Stimulated activated CD4-positive, alpha-beta T cell treated with anti-CD3 and anti-CD28 coated beads, Interleukin-4, amount 100 ng/mL, for 1 hour (primary cell): Measurements from ENCODE around the gene STPG4.
"Not testable (repeated sequence)": the region's sequence is repeated elsewhere in the genome, so short reads cannot be mapped to it uniquely, and the experiment has no call there.

Experiments
- DNase-seq: peaks from one replicate; pipeline ENCODE4 v3.0.0-alpha.2; 2020

The STPG4 gene, protein sequence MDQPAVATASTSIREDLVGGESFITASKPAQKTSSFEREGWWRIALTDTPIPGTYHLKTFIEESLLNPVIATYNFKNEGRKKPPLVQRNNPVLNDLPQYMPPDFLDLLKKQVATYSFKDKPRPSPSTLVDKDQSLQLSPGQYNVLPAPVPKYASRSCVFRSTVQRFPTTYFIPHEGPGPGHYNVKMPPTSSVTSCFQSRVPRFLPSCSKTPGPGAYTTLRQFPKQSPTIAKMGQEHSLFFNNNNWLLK

DNA sequence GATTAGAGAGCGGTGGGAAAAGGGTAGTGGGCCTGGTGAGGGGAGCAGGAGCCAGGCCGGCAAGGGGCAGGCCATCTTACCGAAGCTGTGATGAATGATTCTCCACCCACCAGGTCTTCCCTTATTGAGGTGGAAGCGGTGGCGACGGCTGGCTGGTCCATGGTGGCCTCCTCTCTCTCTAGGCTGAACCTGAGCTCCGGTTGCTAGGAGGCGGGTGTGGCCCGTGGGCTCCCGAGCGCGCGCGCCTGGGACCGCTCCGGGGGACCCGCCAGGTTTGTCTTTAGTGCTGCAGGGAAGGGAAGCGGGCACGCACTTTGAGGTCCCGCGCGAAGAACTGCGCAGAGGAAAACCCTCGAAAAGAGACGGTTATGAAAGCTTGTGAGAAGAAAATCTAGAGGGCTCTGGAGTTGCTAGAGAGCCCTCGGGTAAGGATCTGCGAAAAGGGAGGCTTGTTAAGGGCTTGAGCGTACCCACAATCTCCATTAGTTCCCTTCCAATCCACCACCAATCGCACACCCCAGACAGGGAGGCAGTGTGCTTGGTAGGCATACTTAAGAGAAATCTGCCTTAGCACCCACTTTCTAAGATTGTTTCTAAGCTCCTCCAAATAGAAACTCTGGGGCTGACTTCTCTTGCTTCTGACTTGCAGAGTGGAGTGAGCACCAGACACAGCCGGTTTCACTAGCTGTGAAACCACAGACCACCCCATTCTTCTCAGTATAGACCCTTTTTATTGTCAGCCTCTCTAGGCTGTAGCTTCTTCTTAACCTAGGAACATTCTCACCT, at the start of gene STPG4:
STPG4 (minus strand) TSS at position 218 of the 786 bp plus-strand sequence; CDS start at position 161, 57 bp downstream.
- no peak for DNase-seq

DNA sequence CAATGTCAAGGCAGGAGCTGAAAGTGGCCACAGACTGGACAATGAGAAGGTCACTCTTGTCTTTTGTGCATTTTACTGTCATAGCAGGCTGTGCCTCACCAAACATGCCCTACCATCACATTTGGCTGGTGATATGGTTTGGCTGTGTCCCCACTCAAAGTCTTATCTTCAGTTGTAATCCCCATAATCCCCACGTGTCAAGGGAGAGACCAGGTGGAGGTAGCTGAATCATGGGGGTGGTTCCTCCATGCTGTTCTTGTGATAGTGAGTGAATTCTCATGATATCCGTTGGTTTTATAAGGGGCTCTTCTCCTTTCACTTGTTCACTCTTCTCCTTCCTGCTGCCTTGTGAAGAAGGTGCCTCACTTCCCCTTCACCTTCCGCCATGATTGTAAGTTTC, 49.6 kb upstream of the STPG4 start:
- no peak for DNase-seq

DNA sequence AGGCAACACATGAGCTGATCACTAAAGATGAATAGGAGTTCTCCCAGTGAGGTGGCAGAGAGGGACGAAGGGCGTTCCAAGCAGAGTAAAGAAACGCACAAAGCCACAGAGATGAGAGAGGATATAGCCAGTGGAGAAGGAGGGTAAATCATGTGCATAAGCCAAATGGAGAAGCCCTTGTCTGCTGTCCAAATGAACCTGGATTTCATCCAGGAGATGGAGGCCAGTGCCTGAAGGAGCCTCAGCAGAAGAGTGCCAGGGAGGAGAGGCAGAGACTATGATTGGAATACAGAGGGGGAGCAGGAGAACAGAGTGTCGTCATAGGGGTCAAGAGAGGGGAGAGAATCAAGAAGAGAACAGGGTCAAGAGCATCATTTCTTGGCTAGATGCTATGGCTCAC, 48.9 kb upstream of the STPG4 start:
- no peak for DNase-seq

DNA sequence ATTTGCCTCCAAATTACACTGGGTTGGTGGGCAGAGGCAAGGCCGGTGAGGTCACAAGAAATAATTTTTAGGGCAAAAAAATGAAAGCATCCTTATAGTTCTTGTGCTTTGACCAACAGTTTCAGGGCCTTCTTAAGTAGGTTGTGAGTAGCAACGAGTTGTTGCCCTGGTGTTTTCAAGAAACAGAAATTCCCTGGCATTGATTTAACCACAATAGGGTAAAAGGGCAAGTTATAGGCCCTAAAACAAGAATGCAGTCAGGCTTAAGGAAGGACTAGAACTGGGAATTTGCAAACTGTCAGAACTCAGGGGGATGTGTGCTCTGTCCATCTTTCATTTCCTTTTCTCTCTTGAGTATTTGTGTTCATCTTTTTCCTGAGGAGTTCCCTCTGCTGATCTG, 46.1 kb upstream of the STPG4 start:
- DNase-seq, result no peak

DNA sequence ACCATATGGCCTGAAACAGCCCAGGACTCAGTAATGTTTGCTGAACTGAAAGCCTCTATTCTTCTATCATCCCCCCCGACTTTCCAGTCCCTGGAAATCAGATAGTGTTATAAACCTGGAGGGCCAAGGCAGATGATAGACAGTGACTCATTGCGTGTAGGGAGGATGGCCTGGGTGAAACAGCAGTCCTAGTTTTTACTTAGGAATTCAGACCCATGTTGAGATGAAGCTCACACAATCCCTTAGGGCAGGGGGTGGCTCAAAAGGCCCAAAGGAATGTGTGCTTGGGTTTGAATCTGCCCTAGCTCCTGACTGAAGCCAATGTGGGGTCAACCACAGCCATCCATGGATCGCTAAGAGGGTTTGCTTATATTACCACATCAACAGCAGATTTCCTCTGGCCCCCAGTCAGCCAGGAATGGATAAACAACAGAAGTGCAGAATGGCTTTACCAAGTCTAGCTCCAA, 43.9 kb upstream of the STPG4 start:
- DNase-seq, result no peak

DNA sequence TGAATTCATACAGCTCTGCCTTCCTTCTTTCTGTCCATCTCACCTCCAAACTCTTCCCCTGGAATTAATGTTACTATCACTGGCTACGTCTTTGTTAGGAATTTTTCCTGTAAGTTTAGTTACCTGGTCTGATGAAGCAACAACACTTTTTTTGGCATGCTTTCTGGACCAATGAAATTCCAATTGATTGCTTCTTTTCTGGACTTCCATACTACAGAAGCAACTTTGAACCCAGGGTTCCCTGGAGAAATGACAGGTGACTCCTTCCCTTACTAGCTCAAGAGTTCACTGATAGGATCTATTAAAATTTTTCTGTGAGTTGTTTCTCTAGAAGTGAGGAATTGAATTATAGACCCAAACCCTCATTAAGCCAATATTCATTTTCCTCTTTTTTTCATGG, 41.4 kb upstream of the STPG4 start:
- no peak for DNase-seq

DNA sequence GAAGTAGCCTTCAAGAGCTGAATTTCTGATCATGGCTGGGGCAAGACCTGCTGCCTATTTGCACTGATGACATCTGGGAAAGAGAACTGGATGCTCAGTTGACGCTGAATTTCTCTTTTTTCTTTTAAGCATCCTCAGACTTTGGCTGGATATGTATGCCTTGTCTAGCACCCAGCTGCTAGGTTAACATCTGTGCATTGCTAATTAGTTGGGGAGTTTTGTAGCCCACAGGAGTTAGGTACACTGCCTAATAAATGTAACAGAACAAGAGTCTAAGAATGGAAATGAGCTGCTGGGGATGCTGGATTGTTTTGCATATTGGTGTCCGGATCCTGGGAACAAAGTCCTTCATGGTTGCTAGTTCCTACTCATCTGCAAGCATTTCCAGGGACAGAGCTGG, 40.9 kb upstream of the STPG4 start:
- no peak for DNase-seq

DNA sequence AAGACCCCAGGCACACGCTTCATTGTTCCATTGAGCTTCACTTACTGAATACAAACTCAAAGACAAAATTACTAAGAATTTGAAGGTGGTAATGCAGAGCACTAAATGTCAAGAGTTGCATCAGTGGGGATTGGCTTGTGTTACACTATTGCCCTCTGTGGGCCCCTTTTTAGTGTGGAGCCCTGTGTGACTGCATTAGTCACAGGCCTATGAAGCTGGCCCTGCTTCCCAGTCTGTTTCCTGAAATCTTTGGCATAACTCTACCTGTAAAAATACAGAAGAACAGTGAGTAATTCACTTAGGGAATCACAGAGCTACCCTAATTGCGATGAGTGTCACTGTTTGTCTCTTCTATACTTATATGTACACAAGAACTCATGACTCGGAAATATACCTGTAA, 40.0 kb upstream of the STPG4 start:
- no peak for DNase-seq

DNA sequence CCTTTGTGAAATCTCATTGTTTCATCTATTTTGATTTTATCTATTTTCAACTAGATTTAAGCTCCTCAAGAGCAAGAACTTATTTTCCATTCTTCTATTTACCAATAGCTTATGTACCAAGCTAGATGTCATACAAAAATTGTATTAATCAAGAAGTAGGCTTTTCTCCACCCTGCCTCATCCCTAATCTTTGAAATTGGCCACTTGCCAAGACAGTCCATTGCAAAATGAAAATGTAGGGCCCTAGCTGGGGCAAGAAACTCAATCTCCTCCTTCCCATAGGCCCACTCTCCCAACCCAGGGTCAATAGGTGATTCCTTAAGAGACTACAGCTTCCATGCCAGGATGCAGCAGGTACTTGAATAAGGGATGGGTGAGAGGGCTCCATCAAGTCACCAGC, 39.3 kb upstream of the STPG4 start:
- DNase-seq, result no peak

DNA sequence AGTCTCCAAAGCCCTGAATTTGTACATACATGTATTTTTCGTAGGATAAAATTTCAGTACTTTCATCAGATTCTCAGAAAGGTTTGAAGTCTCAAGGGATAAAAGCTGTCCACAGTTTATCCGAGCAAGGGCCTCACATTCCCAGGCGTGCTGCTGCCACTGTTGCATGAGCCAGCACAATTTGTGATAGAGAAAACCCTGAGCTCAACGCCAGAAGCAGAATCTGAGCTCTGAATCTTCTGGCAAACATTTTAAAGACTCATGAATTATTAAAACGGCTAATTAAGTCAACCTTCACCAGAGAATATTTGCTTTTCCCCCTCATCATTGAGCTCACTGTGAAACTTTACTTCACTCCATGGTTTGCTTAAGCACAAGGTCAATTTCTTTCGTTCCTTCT, 38.5 kb upstream of the STPG4 start:
- no peak for DNase-seq

DNA sequence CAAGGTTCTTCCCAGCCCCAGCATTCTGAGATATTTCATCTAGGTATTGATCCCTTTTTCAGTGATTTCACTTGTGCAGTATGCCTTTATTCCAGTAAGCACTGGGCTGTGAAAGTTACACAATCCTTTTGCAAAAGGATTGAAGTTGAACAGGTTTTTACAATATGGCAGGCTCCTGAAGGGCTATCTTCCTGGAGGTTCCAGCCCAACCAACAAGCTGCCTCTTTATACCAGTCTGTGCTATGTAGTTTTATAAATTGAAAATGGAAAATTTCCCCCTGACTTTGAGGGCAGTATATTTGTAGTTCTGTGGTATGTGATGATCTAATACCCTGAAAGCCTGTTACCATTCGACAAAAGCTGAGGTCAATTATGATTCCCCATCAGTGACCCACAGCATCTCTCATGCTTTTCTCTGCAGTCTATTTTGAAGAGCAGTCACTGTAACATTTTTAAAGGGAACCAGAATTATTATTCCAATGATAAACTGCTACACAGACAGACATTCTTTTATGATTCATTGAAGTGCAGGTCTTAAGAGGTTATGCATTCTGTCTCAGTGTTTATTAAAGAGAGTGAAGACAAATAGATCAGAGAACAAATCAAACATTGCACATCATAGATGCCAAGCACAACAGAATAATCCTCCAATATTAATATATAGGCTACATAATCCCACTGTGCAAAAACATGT, 35.2 kb upstream of the STPG4 start:
- DNase-seq, result no peak

DNA sequence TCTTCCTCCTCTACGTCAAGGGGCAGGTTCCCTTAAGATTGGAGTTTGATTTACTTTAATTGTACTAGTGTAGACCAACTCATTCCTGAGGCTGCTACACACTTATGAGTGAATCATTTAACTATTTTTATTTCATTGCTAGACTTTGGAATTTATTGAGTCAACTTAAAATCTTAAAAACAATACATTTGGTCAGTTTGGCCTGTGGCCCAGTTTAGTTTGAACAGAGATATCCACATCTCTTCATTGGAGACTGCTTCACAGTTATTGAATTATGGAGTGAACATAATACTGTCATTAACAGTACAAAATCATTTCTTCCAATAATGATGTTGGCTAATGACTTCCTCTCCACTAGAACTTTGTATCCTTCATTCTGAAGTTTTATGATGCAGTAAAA, 34.5 kb upstream of the STPG4 start:
- DNase-seq, result no peak

DNA sequence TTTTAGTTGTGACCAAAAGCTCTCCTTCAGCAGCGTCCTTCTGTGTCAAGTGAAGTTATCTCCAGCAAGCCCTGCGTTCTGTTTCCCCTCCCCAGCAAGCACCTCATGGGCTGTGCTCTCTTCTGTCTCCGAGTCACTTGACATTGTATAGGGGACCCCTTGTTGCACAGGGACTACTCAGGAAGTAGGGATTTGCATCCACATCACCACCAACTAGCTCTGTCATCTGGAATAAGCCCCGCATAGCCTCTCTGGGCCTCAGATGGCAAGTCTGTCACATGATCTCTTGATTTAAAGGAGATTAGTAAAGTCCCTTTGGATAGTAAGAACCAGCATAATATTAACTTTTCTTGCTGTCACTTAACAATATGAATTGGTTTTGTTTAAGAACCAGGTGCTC, 32.0 kb upstream of the STPG4 start:
- no peak for DNase-seq

DNA sequence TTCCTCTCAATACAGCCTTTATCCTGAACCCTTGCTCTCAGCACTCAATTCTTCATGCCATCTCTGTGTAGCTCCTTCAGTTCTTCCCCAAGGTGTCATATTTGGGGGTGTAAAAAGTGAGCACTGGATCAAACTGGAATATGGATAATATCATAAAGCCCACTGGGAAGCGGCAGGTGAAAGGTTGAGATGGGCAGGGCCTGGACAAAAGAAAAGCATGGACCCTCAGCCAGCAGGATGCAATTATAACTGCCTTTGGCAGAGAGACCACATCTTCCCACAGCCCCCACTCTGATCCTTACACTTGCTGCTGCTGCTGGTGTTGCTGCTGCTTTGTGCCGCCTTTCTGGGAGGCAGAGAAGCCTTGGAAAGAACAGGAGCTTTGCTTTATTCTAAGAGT, 31.2 kb upstream of the STPG4 start:
- DNase-seq, result no peak

DNA sequence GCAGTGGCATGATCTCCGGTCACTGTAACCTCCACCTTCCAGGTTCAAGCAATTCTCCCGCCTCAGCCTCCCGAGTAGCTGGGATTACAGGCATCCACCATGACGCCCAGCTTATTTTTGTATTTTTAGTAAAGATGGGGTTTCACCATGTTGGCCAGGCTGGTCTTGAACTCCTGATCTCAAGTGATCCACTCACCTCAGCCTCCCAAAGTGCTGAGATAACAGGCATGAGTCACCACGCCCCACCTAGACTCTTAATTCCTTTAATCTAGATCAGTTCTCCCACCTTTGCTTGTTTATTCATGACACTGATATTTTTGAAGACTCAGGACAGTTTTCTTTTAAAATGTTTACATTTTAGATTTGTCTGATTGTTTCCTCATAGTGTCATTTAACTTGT, 30.0 kb upstream of the STPG4 start:
- DNase-seq, result not testable (repeated sequence)

DNA sequence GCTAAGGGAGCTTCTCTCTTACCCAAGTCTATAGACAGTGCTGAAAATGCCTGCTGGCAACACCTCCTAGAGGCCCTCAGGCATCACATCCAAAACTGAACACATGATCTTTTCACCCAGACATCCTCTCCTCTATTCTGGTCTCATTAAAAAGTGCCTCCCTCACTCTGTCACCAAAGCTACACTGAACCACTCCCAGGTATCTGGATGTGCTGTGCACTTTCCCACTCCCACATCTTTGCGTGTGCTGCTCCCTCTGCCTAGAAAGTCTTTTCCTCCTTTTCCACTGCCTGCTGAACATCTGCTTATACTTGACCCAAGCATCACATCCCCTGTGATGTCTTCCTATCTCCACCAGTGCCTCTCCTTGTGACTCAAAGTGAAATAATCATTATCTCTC, 26.1 kb upstream of the STPG4 start:
- no peak for DNase-seq

DNA sequence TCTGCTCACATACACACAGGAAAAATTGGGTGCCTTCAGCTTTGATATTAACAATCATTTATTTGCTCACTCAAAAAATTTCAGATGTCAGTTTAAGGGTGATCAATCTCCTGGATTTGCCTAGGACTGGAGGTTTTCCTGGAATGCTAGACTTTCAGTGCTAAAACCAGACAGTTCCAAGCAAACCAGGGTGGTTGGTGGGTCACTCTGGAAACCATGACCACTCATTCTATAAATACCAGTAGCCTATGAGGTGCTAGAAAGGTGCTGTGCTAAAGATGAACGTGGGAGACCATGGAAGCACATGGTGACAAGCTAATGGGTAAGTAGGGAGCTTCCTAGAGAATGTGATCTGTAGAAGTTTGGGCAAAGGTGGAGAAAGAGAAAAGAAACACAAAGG, 25.4 kb upstream of the STPG4 start:
- DNase-seq, result no peak

DNA sequence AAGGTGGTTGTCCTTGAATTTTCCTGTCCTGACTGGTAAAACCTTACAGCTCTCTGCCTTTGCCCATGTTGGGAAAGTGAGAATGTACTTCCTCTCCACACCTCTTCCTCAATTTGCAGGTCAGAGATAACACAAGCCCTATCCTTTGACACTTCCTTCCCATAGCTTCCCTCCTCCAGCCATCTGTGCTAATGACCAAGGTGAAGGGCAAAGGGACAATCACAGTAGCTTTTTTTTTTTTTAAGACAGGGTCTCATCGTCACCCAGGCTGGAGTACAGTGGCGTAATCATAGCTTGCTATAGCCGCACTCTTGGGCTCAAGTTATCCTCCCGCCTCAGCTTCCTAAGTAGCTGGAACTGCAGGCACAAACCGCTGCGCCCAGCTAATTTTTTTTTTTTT, 24.3 kb upstream of the STPG4 start:
- no peak for DNase-seq

DNA sequence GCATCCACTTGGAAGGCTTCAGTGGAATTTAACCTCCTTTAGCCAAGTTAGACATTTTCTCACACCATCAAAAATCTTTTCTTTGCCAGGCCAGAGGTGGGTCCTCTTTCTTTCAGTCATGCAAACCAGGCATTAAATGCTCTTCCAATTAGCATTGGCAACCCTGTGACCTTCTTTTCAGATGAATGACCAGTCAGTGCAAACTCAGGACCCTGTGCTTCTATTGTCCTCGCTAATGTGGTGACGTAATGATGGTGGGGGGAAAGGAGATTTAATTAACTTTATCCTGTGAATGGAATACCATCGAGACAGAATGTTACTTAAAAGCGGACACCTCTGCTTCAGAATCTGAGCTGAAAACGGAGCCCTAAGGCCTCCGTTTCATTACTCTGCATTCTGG, 23.2 kb upstream of the STPG4 start:
- DNase-seq, result no peak

DNA sequence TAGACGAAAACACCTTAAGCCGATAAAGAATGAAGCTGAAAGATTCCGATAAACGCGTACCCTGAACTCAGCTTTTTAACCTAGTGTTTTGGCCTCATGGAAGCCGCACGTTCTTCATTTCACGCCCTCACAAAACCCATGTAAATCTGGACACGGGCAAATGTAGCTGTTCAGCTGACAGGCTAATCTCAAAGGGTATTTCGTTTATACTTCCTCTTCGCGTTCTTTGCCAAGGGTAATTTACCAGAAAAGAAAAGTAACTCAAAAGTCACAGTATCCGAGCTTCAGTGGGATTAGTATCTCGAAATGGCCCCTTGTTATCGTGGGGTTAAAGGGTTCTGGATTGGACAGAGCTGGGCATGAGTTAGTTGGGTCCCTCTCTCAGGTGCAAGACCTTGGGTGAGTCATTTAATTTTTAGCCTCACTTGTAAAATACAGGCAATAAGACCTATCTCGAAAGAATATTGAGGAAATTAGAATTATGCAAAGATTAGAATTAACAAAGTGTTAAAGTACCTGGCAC, 22.0 kb upstream of the STPG4 start:
- no peak for DNase-seq

DNA sequence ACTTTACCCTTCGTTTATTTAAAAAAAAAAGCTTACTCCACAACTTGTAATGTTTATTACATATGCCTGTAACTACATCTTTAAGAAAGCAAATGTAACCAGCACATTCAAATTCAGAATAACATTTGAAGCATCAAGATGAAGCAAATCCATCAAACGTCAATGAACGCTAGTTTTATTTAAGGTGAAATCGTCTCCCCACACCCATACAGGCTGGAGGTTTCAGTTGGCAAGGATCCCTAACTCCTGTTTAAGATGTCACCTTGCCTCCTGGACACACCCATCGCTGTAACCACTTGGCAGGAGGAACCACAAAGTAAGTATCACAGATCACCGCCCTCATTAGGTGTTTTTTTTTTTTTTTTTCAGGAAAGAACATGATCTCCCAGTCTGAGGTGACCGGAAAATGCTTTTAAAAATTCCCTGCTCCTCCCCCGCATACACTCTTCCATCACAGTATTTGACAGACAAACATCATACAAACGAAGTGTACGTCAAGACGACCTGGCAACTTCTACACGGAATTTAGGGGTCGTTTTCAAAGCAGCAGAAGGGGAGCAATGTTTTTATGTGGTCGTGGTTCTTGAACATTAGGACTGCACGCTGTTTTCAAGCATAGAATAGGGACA, 19.7 kb upstream of the STPG4 start:
- no peak for DNase-seq

DNA sequence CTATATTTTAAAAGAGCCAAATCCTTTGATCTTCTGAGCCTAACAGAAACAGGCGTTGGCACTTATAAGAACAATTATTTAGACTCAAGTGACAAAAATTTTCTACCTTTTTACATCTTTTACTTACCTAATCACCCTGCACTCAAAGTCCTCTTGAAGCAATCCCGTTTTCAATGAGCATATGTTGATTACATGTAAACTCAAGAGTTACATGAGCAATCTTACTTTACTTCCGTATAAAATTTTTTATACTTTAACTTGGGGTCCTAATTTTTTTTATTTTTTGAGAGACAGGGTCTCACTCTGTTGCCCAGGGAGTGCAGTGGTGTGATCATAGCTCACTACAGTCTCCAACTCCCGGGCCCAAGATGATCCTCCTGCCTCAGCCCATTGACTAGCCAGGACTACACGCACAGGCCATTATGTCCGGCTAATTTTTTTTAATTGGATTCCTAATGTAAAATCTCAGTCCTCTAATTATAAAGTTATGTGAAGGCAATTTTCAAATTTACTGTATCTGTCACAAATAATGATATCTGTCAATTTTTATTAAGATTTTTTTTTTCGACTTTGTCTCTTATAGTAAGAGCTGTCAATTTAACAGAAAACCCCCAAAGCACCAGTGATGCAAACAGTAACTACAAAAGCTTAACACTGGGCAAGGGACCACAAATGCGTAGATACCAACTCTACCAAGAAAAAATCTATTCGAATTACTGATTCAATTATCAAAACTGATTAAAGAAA, 19.1 kb upstream of the STPG4 start:
- DNase-seq, result no peak
